DOHH2 (cell line): ENCODE results near the gene SLC17A9.

Experiments
- H3F3A ChIP-seq: fragments of 200-600 bp; sonication (generic), shearing (Covaris generic); 2 replicates; pipeline ENCODE4 v1.6.0; 2016; ENCODE audit warnings: antibody characterized with exemption, mild to moderate bottlenecking; ENCODE audit not compliant: control insufficient read depth, insufficient read depth
- H3K27ac ChIP-seq: fragments of 200-600 bp; sonication (generic); 2 replicates; pipeline ENCODE4 v1.5.1; 2014; ENCODE audit warnings: low read depth, mild to moderate bottlenecking, low read length, moderate library complexity
- H3K27me3 ChIP-seq: fragments of 200-600 bp; sonication (generic); 2 replicates; pipeline ENCODE4 v1.6.1; 2014; ENCODE audit warnings: mild to moderate bottlenecking, low read length, mixed read lengths; ENCODE audit not compliant: control insufficient read depth
- H3K36me3 ChIP-seq: fragments of 200-600 bp; sonication (generic); 2 replicates; pipeline ENCODE4 v1.6.1; 2014; ENCODE audit warnings: mild to moderate bottlenecking, low read length, moderate library complexity, mixed read lengths; ENCODE audit not compliant: control insufficient read depth
- H3K4me1 ChIP-seq: fragments of 200-600 bp; sonication (generic); 2 replicates; pipeline ENCODE4 v1.6.1; 2014; ENCODE audit warnings: mild to moderate bottlenecking, low read length, mixed read lengths; ENCODE audit not compliant: control insufficient read depth
- H3K4me2 ChIP-seq: fragments of 200-600 bp; sonication (generic); 2 replicates; pipeline ENCODE4 v1.6.0; 2014; ENCODE audit warnings: mild to moderate bottlenecking, low read length, moderate library complexity
- H3K4me3 ChIP-seq: fragments of 200-600 bp; sonication (generic); 2 replicates; pipeline ENCODE4 v1.5.1; 2014; ENCODE audit warnings: mild to moderate bottlenecking, low read length, mixed read lengths
- H3K79me2 ChIP-seq: fragments of 200-600 bp; sonication (generic); 2 replicates; pipeline ENCODE4 v1.6.1; 2014; ENCODE audit warnings: mild to moderate bottlenecking, low read length, mixed read lengths; ENCODE audit not compliant: control insufficient read depth
- H3K9me2 ChIP-seq: fragments of 200-600 bp; sonication (generic); replicated peaks from 2 replicates; pipeline ENCODE4 v1.6.1; 2014; ENCODE audit warnings: mild to moderate bottlenecking, low read length, mixed read lengths; ENCODE audit not compliant: control insufficient read depth
- H3K9me3 ChIP-seq: fragments of 200-600 bp; sonication (generic); 2 replicates; pipeline ENCODE4 v1.6.1; 2014; ENCODE audit warnings: antibody characterized with exemption, low read length, mixed read lengths; ENCODE audit not compliant: control insufficient read depth, insufficient read depth
- H4K20me1 ChIP-seq: fragments of 200-600 bp; sonication (generic); 2 replicates; pipeline ENCODE4 v1.6.0; 2014; ENCODE audit warnings: low read depth, mild to moderate bottlenecking, antibody characterized with exemption, low read length, moderate library complexity; ENCODE audit not compliant: control insufficient read depth, insufficient read depth
- CTCF ChIP-seq: fragments of 200-600 bp; sonication (generic); IDR thresholded peaks from one replicate; pipeline ENCODE4 v1.5.1; 2014; ENCODE audit warnings: antibody characterized with exemption, mild to moderate bottlenecking, low read depth, low read length; ENCODE audit not compliant: poor library complexity, severe bottlenecking
- EZH2phosphoT487 ChIP-seq: fragments of 200-600 bp; sonication (generic); IDR thresholded peaks from 2 replicates; pipeline ENCODE4 v1.6.1; 2017; ENCODE audit warnings: borderline replicate concordance, mild to moderate bottlenecking, antibody characterized with exemption, low read length, moderate library complexity, mixed read lengths

The SLC17A9 gene

GRCh38 chr20:62925420-62926228, 26.9 kb upstream of the SLC17A9 start:
- Histone ChIP-seq H3F3A (peaks cover 22% of the 10 kb centered on the region), H3K4me3 (peak overlapping the region; percentile 88), H4K20me1 (peaks cover 31% of the 10 kb centered on the region), H3K9me2 (no peaks in the 10 kb centered on the region), H3K79me2 (peaks cover 99% of the 10 kb centered on the region), H3K27ac (peak overlapping the region; percentile 81), H3K4me1 (peaks cover 80% of the 10 kb centered on the region), H3K9me3 (no peaks in the 10 kb centered on the region), H3K4me2 (peak overlapping the region; percentile 78), H3K27me3 (no peaks in the 10 kb centered on the region), H3K36me3 (peaks cover 31% of the 10 kb centered on the region)
- TF ChIP-seq CTCF = no peak
- TF ChIP-seq EZH2phosphoT487 = no peak

- H3K36me3 ChIP-seq = peaks cover 31% of the 10 kb centered on the region
- H3K27me3 ChIP-seq = no peaks in the 10 kb centered on the region
- H3K4me1 ChIP-seq = peaks cover 80% of the 10 kb centered on the region
- no peaks in the 10 kb centered on the region for H3K9me3 ChIP-seq
- peak; percentile 54 for TF ChIP-seq CTCF
- TF ChIP-seq EZH2phosphoT487 = no peak
- H3K79me2 ChIP-seq = peaks cover 99% of the 10 kb centered on the region
- peak within 1 kb of the TSS; percentile 88 for H3K4me3 ChIP-seq
- H4K20me1 ChIP-seq = peaks cover 31% of the 10 kb centered on the region
- peak within 1 kb of the TSS; percentile 98 for H3K4me2 ChIP-seq
- H3K27ac ChIP-seq = peak within 1 kb of the TSS; percentile 81
- peaks cover 22% of the 10 kb centered on the region for H3F3A ChIP-seq
- no peaks in the 10 kb centered on the region for H3K9me2 ChIP-seq
Measured at GRCh38 chr20:62926229-62927127, 26.0 kb upstream of the SLC17A9 start, which contains the start of gene DIDO1. TSS of gene DIDO1 (minus strand) at chr20:62926505.

GRCh38 chr20:62927128-62927705, 25.3 kb upstream of the SLC17A9 start:
- Histone ChIP-seq H4K20me1 (peaks cover 29% of the 10 kb centered on the region), H3K36me3 (peaks cover 34% of the 10 kb centered on the region), H3K79me2 (peaks cover 99% of the 10 kb centered on the region), H3K4me2 (peak overlapping the region; percentile 98), H3K4me3 (peak overlapping the region; percentile 88), H3F3A (peaks cover 22% of the 10 kb centered on the region), H3K4me1 (peaks cover 83% of the 10 kb centered on the region), H3K27me3 (no peaks in the 10 kb centered on the region), H3K27ac (peak overlapping the region; percentile 81), H3K9me2 (no peaks in the 10 kb centered on the region), H3K9me3 (no peaks in the 10 kb centered on the region)
- TF ChIP-seq CTCF = no peak
- TF ChIP-seq EZH2phosphoT487 = no peak
